ENCODE measurements around the gene KCTD10.

DNA sequence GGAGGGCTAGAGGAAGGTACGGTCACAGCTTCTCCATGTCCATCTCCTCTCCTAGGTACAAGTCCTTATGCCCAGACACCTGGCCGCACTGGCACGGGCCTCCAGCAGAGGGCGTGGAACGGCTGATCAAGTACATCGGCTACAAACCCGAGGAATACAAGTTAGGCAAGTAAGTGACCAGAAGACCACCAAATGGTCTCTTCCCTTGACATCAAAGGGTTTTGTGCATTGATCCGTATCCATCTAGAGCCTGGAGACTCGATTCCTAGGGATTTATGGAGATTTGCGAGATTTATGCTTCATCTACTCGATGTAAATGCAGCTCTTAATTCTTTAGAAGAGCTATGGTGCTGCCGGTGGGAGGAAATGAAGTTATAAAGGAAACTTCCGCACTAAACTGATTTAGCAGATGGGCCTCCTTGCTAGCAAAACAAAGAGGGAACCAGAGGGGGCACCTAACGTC, 44.2 kb downstream of the KCTD10 start:
- no peak for TF ChIP-seq EP300 (IDR thresholded peaks at IDR 0.05)
- TF ChIP-seq POLR2A (IDR thresholded peaks at IDR 0.05): no peak
